IPS DF 6.9 (cell line): ENCODE measurements around the gene SLC18A3.

Experiments used
- DNase-seq: peaks from one replicate; pipeline ENCODE4 v3.0.0-alpha.2; 2013; ENCODE audit warnings: low read depth, low spot score
- H3K27ac ChIP-seq: one replicate; pipeline ENCODE4 v1.5.1; 2013; ENCODE audit warnings: low read length, control low read depth
- H3K27me3 ChIP-seq: 2 replicates; pipeline ENCODE4 v1.6.1; 2013; ENCODE audit warnings: mild to moderate bottlenecking, low read length; ENCODE audit not compliant: control insufficient read depth, insufficient read depth
- H3K36me3 ChIP-seq: 2 replicates; pipeline ENCODE4 v1.6.1; 2013; ENCODE audit warnings: low read length; ENCODE audit not compliant: control insufficient read depth, insufficient read depth
- H3K4me1 ChIP-seq: 2 replicates; pipeline ENCODE4 v1.6.1; 2013; ENCODE audit warnings: low read length; ENCODE audit not compliant: control insufficient read depth, insufficient read depth
- H3K4me3 ChIP-seq: 2 replicates; pipeline ENCODE4 v1.5.1; 2013; ENCODE audit warnings: mild to moderate bottlenecking, low read length
- H3K9me3 ChIP-seq: 2 replicates; pipeline ENCODE4 v1.6.1; 2013; ENCODE audit warnings: low read length, inconsistent platforms; ENCODE audit not compliant: control insufficient read depth, insufficient read depth
- WGBS: extraction: QIAGEN DNeasy Blood & Tissue Kit; methylation state at CpG from one replicate; pipeline ENCODE4 v1.1.7; 2013; ENCODE audit warnings: mixed read lengths, missing lambda C conversion rate; ENCODE audit not compliant: insufficient read length, insufficient coverage; 5-methylcytosine and 5-hydroxymethylcytosine counted together

Gene SLC18A3

GRCh38 chr10:49595713-49596492 is 14.2 kb upstream of the SLC18A3 start:
- Histone ChIP-seq H3K9me3 (no peaks in the 10 kb centered on the region), H3K27me3 (no peaks in the 10 kb centered on the region), H3K27ac (no peak overlapping the region), H3K36me3 (no peaks in the 10 kb centered on the region), H3K4me3 (no peak overlapping the region), H3K4me1 (peaks cover 1% of the 10 kb centered on the region; the same call in 1 of the 2 replicates)
- WGBS = no CpG with 5 or more reads among the region's 13 CpGs
- no peak for DNase-seq

DNA sequence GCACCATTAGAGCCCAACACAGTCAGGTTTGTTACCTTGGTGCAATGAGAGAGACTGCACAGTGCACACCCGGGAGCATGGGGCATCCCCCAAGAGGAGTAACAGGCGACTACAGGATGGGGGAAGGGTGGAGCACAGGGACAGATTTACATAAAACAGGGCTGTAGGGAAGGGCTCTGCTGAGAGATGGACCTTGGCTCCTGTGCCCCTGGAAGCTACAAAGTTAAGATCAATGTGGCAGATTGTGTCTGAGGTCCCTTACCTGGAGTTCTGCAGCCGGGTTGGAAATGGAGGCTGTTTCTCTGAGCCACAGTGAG is 13.7 kb upstream of the SLC18A3 start:
- Histone ChIP-seq H3K27ac (no peak overlapping the region), H3K4me1 (peaks cover 1% of the 10 kb centered on the region; the same call in 1 of the 2 replicates), H3K4me3 (no peak overlapping the region), H3K27me3 (no peaks in the 10 kb centered on the region), H3K36me3 (no peaks in the 10 kb centered on the region), H3K9me3 (no peaks in the 10 kb centered on the region)
- DNase-seq = no peak
- no CpG with 5 or more reads among the region's 3 CpGs for WGBS

DNA sequence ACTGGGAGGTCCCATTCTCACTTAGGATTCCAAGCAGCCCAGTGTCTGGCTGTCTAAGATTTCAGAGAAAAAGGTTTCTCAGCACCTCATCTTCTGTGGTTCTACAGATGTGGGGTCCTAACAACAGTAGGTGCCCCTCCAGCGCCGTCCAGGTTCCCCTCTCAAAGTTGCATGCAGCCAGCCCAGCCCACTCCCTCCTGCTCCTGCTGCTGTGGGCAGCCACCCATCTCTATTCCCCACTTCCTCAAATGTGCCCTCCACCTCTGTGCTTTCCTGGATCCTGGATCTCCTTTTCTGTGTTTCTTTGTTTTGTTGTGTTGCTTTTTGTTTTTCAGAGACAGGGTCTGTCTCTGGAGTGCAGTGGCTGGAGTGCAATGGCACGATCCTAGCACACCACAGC is 13.3 kb upstream of the SLC18A3 start:
- no CpG with 5 or more reads among the region's 3 CpGs for WGBS
- Histone ChIP-seq H3K4me1 (peaks cover 1% of the 10 kb centered on the region; the same call in 1 of the 2 replicates), H3K36me3 (no peaks in the 10 kb centered on the region), H3K27ac (no peak overlapping the region), H3K4me3 (no peak overlapping the region), H3K9me3 (no peaks in the 10 kb centered on the region), H3K27me3 (no peaks in the 10 kb centered on the region)
- no peak for DNase-seq

DNA sequence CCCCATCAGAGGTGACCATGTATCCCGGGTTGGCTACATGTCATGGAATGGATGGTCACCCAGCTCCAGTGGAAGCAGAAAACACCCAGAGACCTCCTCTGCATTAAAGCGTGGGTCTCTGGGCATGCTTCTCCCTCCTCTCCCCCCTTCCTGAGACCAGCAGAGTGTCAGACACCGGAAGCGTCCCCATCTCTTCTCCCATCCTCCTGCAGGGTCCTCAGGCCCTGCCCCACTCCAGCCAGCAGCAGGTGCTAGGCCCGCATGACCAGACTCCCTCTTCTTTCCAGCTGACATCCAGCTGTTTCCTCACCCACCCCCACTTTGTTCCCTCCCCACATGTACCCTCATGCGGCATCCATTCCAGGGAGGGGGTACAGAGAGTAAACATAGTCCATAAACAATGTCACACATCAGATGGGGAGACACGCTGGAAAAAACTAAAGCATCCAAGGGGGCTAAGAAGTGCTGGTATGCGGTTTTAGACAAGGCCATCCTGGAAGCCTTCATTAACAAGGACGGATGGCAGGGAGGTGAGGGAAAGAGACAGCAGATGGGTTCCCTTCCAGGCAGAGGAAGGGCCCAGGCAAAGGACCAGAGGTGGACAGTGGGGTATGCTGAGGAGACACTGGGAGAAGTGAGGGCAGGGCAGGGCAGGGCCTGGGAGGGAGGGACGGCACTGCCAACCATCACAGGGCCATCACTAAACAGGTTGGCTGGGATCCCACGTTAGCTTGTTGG is 12.5 kb upstream of the SLC18A3 start:
- Histone ChIP-seq H3K4me3 (no peak overlapping the region), H3K27me3 (no peaks in the 10 kb centered on the region), H3K4me1 (peaks cover 1% of the 10 kb centered on the region; the same call in 1 of the 2 replicates), H3K9me3 (no peaks in the 10 kb centered on the region), H3K27ac (no peak overlapping the region), H3K36me3 (no peaks in the 10 kb centered on the region)
- WGBS = no CpG with 5 or more reads among the region's 11 CpGs
- DNase-seq = no peak

DNA sequence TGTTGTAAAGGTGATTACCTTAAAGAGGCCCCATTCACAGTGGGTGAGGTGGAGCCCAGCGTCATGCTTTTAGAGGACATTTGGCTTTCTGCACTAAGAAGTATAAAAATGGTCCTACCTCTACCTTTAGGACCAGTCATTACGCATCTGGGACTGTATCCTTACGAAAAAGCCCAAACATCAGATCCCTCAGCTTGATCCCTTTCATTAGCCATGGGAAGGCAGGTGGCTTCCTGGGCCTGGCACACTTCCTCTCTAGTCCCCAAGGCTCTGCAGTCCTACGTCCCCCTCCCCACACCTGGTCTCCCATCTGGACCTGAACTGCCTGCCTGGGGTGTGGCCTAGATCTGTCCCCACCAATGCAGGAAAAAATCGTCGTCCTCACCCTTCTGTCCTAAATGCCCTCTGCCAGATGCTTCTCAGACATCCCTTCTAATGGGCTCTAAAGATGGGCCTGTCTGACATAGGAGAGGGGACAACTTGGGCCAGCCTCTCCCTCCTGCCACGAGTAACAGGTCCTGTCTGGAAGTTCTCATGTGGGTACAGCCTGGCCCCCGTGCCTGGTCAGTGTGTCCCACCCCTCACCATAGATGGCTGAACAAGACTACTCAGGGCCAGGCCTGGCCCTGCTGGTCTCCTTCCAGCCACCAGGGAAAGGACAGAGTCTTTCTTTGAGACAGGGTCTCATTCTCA is 11.8 kb upstream of the SLC18A3 start:
- Histone ChIP-seq H3K9me3 (no peaks in the 10 kb centered on the region), H3K4me3 (no peak overlapping the region), H3K27ac (no peak overlapping the region), H3K27me3 (no peaks in the 10 kb centered on the region), H3K4me1 (peaks cover 1% of the 10 kb centered on the region; the same call in 1 of the 2 replicates), H3K36me3 (no peaks in the 10 kb centered on the region)
- WGBS = no CpG with 5 or more reads among the region's 8 CpGs
- DNase-seq = no peak

- Histone ChIP-seq H3K36me3 (no peaks in the 10 kb centered on the region), H3K9me3 (no peaks in the 10 kb centered on the region), H3K4me3 (no peak overlapping the region), H3K27me3 (no peaks in the 10 kb centered on the region), H3K27ac (no peak overlapping the region), H3K4me1 (peaks cover 1% of the 10 kb centered on the region; the same call in 1 of the 2 replicates)
- DNase-seq = no peak
- WGBS = no CpG with 5 or more reads among the region's 4 CpGs
Measured at GRCh38 chr10:49598986-49599385, 11.1 kb upstream of the SLC18A3 start.

DNA sequence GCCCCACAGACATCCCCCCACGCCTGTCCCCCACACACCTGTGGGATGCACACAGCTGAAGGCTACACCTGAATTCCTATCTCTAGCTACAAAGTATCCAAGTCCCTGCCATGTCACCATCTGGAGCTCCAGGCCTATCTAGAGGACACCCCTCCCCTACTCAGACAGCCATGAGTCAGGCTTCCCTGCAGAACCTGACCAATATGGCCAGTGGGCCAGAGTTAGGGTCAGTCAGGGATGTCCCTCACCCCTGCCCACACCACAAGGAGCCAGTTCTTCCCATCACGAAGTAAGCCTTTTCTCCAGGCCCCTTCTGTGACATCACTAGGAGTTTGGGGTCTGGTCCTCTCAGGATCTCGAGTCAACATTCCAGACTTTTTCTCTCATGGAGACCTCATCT is 10.6 kb upstream of the SLC18A3 start:
- no peaks in the 10 kb centered on the region for H3K36me3 ChIP-seq
- no CpG with 5 or more reads among the region's 3 CpGs for WGBS
- no peak for DNase-seq

DNA sequence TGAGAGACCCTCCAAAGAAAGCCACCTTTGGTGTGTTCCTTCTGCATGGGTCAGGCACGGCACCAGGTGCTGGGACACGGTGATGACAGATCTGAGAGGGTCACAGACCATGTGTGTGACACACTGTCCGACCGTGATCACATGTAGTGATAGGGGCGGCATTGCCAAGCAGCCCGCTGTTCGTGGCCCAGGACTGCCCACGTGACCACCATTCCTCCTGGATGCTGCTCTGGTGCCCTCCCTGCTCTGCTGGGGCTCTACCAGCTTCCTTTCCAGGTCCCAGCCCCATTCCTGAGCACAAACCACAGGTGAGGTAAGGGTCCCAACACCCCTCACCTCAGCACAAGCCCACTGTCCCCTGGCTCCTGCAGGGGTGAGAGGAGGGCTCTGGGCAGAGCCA is 10.1 kb upstream of the SLC18A3 start:
- H3K27ac ChIP-seq = no peak overlapping the region
- no peaks in the 10 kb centered on the region for H3K36me3 ChIP-seq
- no peaks in the 10 kb centered on the region for H3K27me3 ChIP-seq
- WGBS = no CpG with 5 or more reads among the region's 8 CpGs
- H3K4me1 ChIP-seq = no peaks in the 10 kb centered on the region; the same call in 1 of the 2 replicates
- no peak for DNase-seq
- no peaks in the 10 kb centered on the region for H3K9me3 ChIP-seq
- H3K4me3 ChIP-seq = no peak overlapping the region

More for the DNA sequence above, 10.6 kb upstream of the SLC18A3 start:
- Histone ChIP-seq H3K4me3 (no peak overlapping the region), H3K27me3 (no peaks in the 10 kb centered on the region), H3K27ac (no peak overlapping the region), H3K4me1 (peaks cover 1% of the 10 kb centered on the region; the same call in 1 of the 2 replicates), H3K9me3 (no peaks in the 10 kb centered on the region)

- peaks cover 2% of the 10 kb centered on the region; the same call in 1 of the 2 replicates for H3K27me3 ChIP-seq
- H3K4me3 ChIP-seq = no peak overlapping the region
- no peaks in the 10 kb centered on the region for H3K9me3 ChIP-seq
- no peak overlapping the region for H3K27ac ChIP-seq
- H3K4me1 ChIP-seq = no peaks in the 10 kb centered on the region; the same call in 1 of the 2 replicates
- no CpG with 5 or more reads among the region's 4 CpGs for WGBS
- no peak for DNase-seq
- H3K36me3 ChIP-seq = no peaks in the 10 kb centered on the region
Measured at GRCh38 chr10:49600781-49601400, 9.2 kb upstream of the SLC18A3 start.

DNA sequence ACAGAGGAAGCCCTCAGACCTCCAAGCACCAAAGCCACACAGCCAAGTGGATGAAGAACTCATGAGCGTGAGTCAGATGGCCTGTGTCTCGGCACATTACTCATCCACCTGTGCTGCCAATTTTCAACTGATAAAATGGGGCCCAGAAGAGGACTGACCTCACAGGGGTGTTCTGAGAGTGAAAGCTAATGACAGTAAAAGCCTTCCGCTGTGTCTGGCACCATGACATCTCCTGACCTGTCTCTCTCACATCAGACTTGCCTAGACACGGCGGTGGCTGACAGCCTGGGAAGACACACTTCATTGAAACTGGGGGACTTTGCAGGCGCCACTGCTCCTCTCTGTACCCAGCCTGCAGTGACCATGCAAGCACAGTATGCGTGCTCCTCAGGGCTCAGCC is 8.3 kb upstream of the SLC18A3 start:
- Histone ChIP-seq H3K4me3 (no peak overlapping the region), H3K27me3 (peaks cover 3% of the 10 kb centered on the region; the same call in 1 of the 2 replicates), H3K9me3 (no peaks in the 10 kb centered on the region), H3K36me3 (no peaks in the 10 kb centered on the region), H3K4me1 (no peaks in the 10 kb centered on the region), H3K27ac (no peak overlapping the region)
- WGBS = no CpG with 5 or more reads among the region's 7 CpGs
- no peak for DNase-seq
